Suprapubic skin (tissue), 4 donors: Measurements from ENCODE around the gene CDH8. TPM values are rescaled to one million over a fixed set of nuclear protein-coding genes. Genes with fewer than 3 reads are reported as not detected.

Experiments
- DNase-seq, 2 donors: peaks; one replicate each; pipeline ENCODE4 v3.0.0-alpha.2; 2019; ENCODE audit warnings: low spot score in 2 of 2
- H3K27ac ChIP-seq: fragments of 200-600 bp; sonication (generic); one replicate; pipeline ENCODE4 v1.5.1; 2019
- H3K27me3 ChIP-seq: fragments of 200-600 bp; sonication (generic); one replicate; pipeline ENCODE4 v1.5.1; 2019
- H3K36me3 ChIP-seq: fragments of 200-600 bp; sonication (generic); one replicate; pipeline ENCODE4 v1.5.1; 2019
- H3K4me1 ChIP-seq: fragments of 200-600 bp; sonication (generic); one replicate; pipeline ENCODE4 v1.5.1; 2019
- H3K4me3 ChIP-seq: fragments of 200-600 bp; sonication (generic); one replicate; pipeline ENCODE4 v1.5.1; 2019; ENCODE audit warnings: mild to moderate bottlenecking
- H3K9me3 ChIP-seq: fragments of 200-600 bp; sonication (generic); one replicate; pipeline ENCODE4 v1.5.1; 2019
- CTCF ChIP-seq, 2 donors: fragments of 200-600 bp in 1 of 2; fragments of 450-650 bp in 1 of 2; sonication (generic) in 1 of 2; IDR thresholded peaks; one replicate each; pipeline ENCODE4 v1.5.1; 2016 to 2019; ENCODE audit warnings: antibody characterized with exemption in 2 of 2, mild to moderate bottlenecking in 1 of 2, moderate library complexity in 1 of 2
- EP300 ChIP-seq: sonication (generic); formaldehyde crosslinking; IDR thresholded peaks from one replicate; pipeline ENCODE4 v1.6.1; 2017; ENCODE audit warnings: antibody characterized with exemption
- POLR2A ChIP-seq, 2 donors: fragments of 450-650 bp; IDR thresholded peaks; one replicate each; pipeline ENCODE4 v1.6.1; 2017; ENCODE audit warnings: antibody characterized with exemption in 2 of 2, mild to moderate bottlenecking in 2 of 2, moderate library complexity in 2 of 2
- POLR2AphosphoS5 ChIP-seq, 3 donors: sonication (generic); formaldehyde crosslinking; IDR thresholded peaks; one replicate each; pipeline ENCODE4 v1.6.1; 2017; ENCODE audit warnings: antibody characterized with exemption in 3 of 3
- WGBS: methylation state at CpG from one replicate; pipeline ENCODE4 v1.1.5; 2018; 5-methylcytosine and 5-hydroxymethylcytosine counted together
- total RNA-seq, 4 donors: library from RNA; depleted of rRNA; stranded (reverse); fragments of >200 nt; gene quantifications; one replicate each; pipeline ENCODE4 v1.1.0, GENCODE V29; 2016

CDH8 gene
- total RNA-seq, 4 donors from 2014 or later = 0.42 to 5.8 (median 2.2) TPM; not detected in 1

- Histone ChIP-seq H3K27me3 (peaks cover 18% of the 10 kb centered on the region), H3K9me3 (no peaks in the 10 kb centered on the region), H3K4me1 (peaks cover under 1% of the 10 kb centered on the region), H3K36me3 (no peaks in the 10 kb centered on the region), H3K4me3 (no peak overlapping the region), H3K27ac (no peak overlapping the region)
- WGBS = 68% methylated on average over 3 of the region's 3 CpGs
- TF ChIP-seq POLR2AphosphoS5 (IDR thresholded peaks at IDR 0.05) = no peak
- no peak for TF ChIP-seq POLR2A (IDR thresholded peaks at IDR 0.05)
- no peak for TF ChIP-seq CTCF (IDR thresholded peaks at IDR 0.05)
- no peak for TF ChIP-seq EP300
- DNase-seq = no peak
These were observed 6.3 kb downstream of the CDH8 start for GRCh38 chr16:62029947-62030346.

GRCh38 chr16:62022688-62023087 is 13.6 kb downstream of the CDH8 start:
- DNase-seq = no peak
- no peaks in the 10 kb centered on the region for H3K9me3 ChIP-seq
- no peak overlapping the region for H3K27ac ChIP-seq
- no peaks in the 10 kb centered on the region for H3K27me3 ChIP-seq
- TF ChIP-seq EP300 = no peak
- TF ChIP-seq CTCF (IDR thresholded peaks at IDR 0.05) = no peak
- TF ChIP-seq POLR2AphosphoS5 (IDR thresholded peaks at IDR 0.05) = no peak
- no peak for TF ChIP-seq POLR2A (IDR thresholded peaks at IDR 0.05)
- H3K36me3 ChIP-seq = no peaks in the 10 kb centered on the region
- no peaks in the 10 kb centered on the region for H3K4me1 ChIP-seq
- WGBS = 74% methylated on average over 3 of the region's 3 CpGs
- no peak overlapping the region for H3K4me3 ChIP-seq

GRCh38 chr16:62021161-62021581 is 15.1 kb downstream of the CDH8 start:
- DNase-seq = no peak
- no peaks in the 10 kb centered on the region for H3K4me1 ChIP-seq
- no peak overlapping the region for H3K27ac ChIP-seq
- no peak overlapping the region for H3K4me3 ChIP-seq
- no peaks in the 10 kb centered on the region for H3K9me3 ChIP-seq
- H3K27me3 ChIP-seq = no peaks in the 10 kb centered on the region
- no peaks in the 10 kb centered on the region for H3K36me3 ChIP-seq
- no peak for TF ChIP-seq EP300
- no peak for TF ChIP-seq POLR2AphosphoS5 (IDR thresholded peaks at IDR 0.05)
- TF ChIP-seq POLR2A (IDR thresholded peaks at IDR 0.05) = no peak
- TF ChIP-seq CTCF (IDR thresholded peaks at IDR 0.05) = no peak
- WGBS = 61% methylated on average over 11 of the region's 11 CpGs

GRCh38 chr16:62020681-62021080 is 15.6 kb downstream of the CDH8 start:
- Histone ChIP-seq H3K4me3 (no peak overlapping the region), H3K36me3 (no peaks in the 10 kb centered on the region), H3K27me3 (no peaks in the 10 kb centered on the region), H3K4me1 (no peaks in the 10 kb centered on the region), H3K27ac (no peak overlapping the region), H3K9me3 (no peaks in the 10 kb centered on the region)
- no peak for DNase-seq
- 64% methylated on average over 6 of the region's 6 CpGs for WGBS
- no peak for TF ChIP-seq CTCF (IDR thresholded peaks at IDR 0.05)
- TF ChIP-seq EP300 = no peak
- TF ChIP-seq POLR2AphosphoS5 (IDR thresholded peaks at IDR 0.05) = no peak
- no peak for TF ChIP-seq POLR2A (IDR thresholded peaks at IDR 0.05)

GRCh38 chr16:62019851-62020250 is 16.4 kb downstream of the CDH8 start:
- Histone ChIP-seq H3K9me3 (no peaks in the 10 kb centered on the region), H3K4me3 (no peak overlapping the region), H3K36me3 (no peaks in the 10 kb centered on the region), H3K4me1 (no peaks in the 10 kb centered on the region), H3K27ac (no peak overlapping the region), H3K27me3 (no peaks in the 10 kb centered on the region)
- no peak for TF ChIP-seq EP300
- TF ChIP-seq POLR2A (IDR thresholded peaks at IDR 0.05) = no peak
- TF ChIP-seq CTCF (IDR thresholded peaks at IDR 0.05) = no peak
- no peak for TF ChIP-seq POLR2AphosphoS5 (IDR thresholded peaks at IDR 0.05)
- DNase-seq = no peak
- WGBS = 64% methylated on average over 1 of the region's 1 CpG
